NCI-H82 (cell line): ENCODE measurements around the gene MEIS2.

Experiments
- DNase-seq: peaks from one replicate; lab custom pipeline; 2025; lab: John Stamatoyannopoulos, UW

Gene MEIS2

GRCh38 chr15:36879568-36880222 lies 220.7 kb downstream of the MEIS2 start:
- peak; percentile 93 for DNase-seq

DNA sequence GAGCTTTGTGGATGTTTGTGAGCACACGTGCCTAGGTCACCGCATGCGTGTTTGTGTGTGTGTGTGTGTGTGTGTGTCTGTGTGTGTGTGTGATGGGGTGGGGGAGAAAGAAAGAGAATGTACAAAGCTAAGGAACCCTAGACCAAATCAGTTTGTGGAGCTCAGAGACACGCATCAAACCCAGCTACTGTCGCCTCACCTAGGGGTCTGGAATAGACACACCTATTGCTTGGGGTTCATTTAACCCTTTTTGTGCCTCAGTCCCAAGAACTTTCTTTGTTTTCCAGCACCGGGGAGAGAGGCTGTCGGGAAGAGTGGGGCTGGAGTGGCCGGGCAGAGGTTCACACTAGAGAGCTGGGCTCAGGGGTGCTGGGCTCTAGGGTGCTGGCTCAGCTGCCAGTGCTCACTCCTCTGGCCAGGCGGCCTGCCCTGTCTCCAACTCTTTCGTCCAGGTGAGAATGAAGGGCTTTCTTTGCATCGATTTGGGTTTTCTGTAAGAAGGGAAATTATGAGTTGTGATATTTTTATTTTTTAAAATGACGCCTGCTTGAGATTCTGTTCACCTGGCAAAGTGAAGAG lies 221.6 kb downstream of the MEIS2 start:
- DNase-seq = no peak

- no peak for DNase-seq
These were observed 222.3 kb downstream of the MEIS2 start for GRCh38 chr15:36877796-36878683.

DNA sequence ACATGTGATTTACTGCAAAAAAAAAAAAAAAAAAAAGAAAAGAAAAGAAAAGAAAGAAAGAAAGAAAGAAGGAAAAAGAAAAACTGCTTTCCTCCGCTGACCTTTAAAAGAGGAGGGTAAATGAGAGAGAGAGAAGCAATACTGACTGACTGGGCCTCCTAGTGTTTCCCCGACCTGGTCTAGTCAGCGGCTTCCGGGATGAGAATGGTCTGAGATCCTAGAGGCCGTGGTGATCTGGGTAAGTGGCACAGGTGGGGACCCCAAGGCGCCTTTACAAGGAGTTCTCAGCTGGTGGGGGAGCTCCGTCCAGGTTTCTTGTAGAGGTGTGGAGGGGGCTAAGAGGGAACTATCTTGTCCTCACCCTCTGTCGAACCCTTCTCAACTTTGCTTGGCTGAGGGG lies 223.1 kb downstream of the MEIS2 start:
- no peak for DNase-seq

DNA sequence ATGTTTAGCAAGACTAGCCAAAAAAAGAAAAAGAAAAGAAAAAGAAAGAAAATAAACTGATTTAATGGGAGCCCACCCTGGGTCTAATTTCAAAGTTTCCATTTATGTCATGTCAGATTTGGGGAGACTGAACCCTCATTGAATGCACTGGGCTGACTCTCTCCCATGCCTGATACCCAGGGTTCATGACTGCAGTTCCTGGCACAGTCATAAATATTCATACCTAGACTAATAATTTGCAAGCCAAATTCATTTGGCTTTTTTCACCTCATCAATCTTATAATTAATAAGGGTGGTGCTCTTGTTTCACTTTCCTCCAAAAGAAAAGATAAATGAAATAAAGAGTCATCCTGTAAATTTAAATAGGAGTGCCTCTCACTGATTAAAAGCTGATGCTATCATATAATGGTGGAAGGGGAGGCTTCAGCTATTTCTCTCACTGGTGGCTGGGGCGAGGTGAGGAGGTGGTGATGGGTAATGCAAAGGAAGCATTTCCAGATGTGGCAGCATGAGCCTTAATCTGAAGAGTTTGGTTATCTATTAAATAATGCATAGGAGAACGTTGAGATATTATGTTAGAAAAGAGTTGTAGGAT lies 224.5 kb downstream of the MEIS2 start:
- no peak for DNase-seq

- DNase-seq = no peak
These were observed 225.4 kb downstream of the MEIS2 start for GRCh38 chr15:36874930-36875329.

DNA sequence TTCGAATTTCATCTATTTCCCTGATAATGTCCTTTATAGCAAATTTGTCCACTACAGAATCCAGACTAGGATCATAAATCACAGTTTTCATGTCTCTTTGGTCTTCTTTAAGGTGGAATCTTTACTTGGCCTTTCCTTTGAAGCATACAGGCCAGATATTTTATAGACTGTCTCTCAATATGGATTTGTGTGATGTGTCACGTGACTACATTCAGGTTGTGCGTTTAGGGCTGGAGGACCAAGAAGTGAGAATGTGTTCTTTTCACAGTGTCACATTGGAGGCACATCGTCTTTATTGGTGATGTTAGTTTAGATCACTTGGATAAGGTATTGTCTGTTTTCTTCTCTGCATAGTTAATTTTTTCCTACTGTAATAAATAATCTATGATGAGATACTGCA lies 232.9 kb downstream of the MEIS2 start:
- no peak for DNase-seq

GRCh38 chr15:36866896-36867295 lies 233.5 kb downstream of the MEIS2 start:
- no peak for DNase-seq

GRCh38 chr15:36863570-36863969 lies 236.8 kb downstream of the MEIS2 start:
- DNase-seq = no peak

DNA sequence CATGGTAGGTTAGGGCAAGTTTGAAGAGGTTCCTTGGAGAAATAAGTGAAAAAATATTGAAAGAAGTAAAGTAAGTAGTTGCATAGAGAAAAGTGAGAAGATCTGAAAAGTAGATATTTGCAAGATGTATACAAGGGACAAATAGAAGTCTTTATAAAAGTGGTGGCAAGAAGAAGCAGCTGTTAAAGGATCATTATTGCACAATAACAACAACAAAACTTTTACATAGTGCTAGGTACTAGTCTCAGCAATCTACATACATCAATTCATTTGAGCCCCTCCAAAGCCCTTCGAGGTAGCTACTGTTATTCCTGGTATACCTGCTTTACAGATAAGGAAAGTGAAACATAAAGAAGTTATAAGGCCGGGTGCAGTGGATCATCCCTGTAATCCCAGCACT lies 239.6 kb downstream of the MEIS2 start:
- no peak for DNase-seq

- peak; percentile 67 for DNase-seq
These were observed 241.9 kb downstream of the MEIS2 start for GRCh38 chr15:36858423-36858822.

DNA sequence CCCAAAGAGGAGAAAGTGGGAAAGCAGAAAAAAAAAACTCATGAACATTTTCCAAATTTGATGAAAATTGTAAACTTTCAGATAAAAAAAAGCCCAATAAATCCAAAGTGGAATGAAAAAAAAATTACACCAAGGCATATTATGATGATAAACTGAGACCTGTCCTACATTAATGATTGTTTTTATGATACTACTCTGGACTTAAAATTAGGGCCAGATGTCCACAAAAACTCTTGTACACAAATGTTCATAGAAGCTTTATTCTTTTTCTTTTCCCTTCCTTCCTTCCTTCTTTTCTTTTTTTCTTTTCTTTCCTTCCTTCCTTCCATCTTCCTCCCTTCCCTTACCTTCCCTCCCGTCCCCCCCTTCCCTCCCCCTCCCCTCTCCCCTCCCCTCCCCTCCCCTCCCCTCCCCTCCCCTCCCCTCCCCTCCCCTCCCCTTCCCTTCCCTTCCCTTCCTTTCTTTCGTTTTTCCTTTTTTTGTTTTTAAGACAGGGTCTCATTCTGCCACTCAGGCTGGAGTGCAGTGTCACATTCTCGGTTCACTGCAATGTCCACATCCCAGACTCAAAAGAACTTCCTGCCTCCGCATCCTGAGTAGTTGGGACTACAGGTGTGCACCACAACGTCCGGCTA lies 243.9 kb downstream of the MEIS2 start:
- no peak for DNase-seq

- DNase-seq = no peak
These were observed 249.5 kb downstream of the MEIS2 start for GRCh38 chr15:36850864-36851263.

- DNase-seq = no peak
These were observed 255.1 kb downstream of the MEIS2 start for GRCh38 chr15:36845270-36845669.

- no peak for DNase-seq
These were observed 255.8 kb downstream of the MEIS2 start for GRCh38 chr15:36844534-36844998.

GRCh38 chr15:36843822-36844221 lies 256.5 kb downstream of the MEIS2 start:
- DNase-seq = no peak

GRCh38 chr15:36841193-36841592 lies 259.2 kb downstream of the MEIS2 start:
- peak; percentile 22 for DNase-seq
